D341Med (cell line): ENCODE measurements around the gene NAT10.

Experiments used
- DNase-seq: peaks from one replicate; pipeline ENCODE4 v3.0.0; 2012; ENCODE audit warnings: low spot score

NAT10 gene

GRCh38 chr11:34105957-34106504 is 602 bp downstream of the NAT10 start:
- no peak for DNase-seq

GRCh38 chr11:34111722-34112270 is 6.4 kb downstream of the NAT10 start:
- DNase-seq, result no peak

- DNase-seq, result no peak
These were observed 8.6 kb downstream of the NAT10 start for GRCh38 chr11:34114014-34114413.

- no peak for DNase-seq
These were observed 9.0 kb downstream of the NAT10 start for GRCh38 chr11:34114471-34114870.

GRCh38 chr11:34120651-34121050 is 15.2 kb downstream of the NAT10 start:
- no peak for DNase-seq

- DNase-seq, result no peak
These were observed 19.6 kb downstream of the NAT10 start for GRCh38 chr11:34124885-34125668.

- no peak for DNase-seq
These were observed 21.8 kb downstream of the NAT10 start for GRCh38 chr11:34126959-34127848.

- DNase-seq, result no peak
These were observed 23.4 kb downstream of the NAT10 start for GRCh38 chr11:34128824-34129223.

- no peak for DNase-seq
These were observed 27.0 kb downstream of the NAT10 start for GRCh38 chr11:34132261-34132965.

- DNase-seq, result no peak
These were observed 29.3 kb downstream of the NAT10 start for GRCh38 chr11:34134765-34135164.

GRCh38 chr11:34135439-34135838 is 30.0 kb downstream of the NAT10 start:
- DNase-seq, result no peak

GRCh38 chr11:34136420-34136819 is 31.0 kb downstream of the NAT10 start:
- no peak for DNase-seq

GRCh38 chr11:34139346-34139745 is 33.9 kb downstream of the NAT10 start:
- no peak for DNase-seq

GRCh38 chr11:34140149-34140548 is 34.7 kb downstream of the NAT10 start:
- no peak for DNase-seq

- DNase-seq, result no peak
These were observed 37.6 kb downstream of the NAT10 start for GRCh38 chr11:34143048-34143447.

GRCh38 chr11:34145073-34145472 is 39.6 kb downstream of the NAT10 start:
- DNase-seq, result no peak

- no peak for DNase-seq
These were observed 40.5 kb downstream of the NAT10 start for GRCh38 chr11:34145847-34146381.

- DNase-seq, result no peak
These were observed 41.0 kb downstream of the NAT10 start for GRCh38 chr11:34146411-34146810.

- no peak for DNase-seq
These were observed 41.4 kb downstream of the NAT10 start for GRCh38 chr11:34146866-34147265.

GRCh38 chr11:34147581-34147980 is 42.2 kb downstream of the NAT10 start:
- no peak for DNase-seq

- no peak for DNase-seq
These were observed 43.2 kb downstream of the NAT10 start for GRCh38 chr11:34148504-34149165.
